KG1 (cell line): ENCODE data around the gene GPC6.

ENCODE experiments used
- DNase-seq: peaks from one replicate; lab custom pipeline; 2025; lab: John Stamatoyannopoulos, UW

GPC6 gene

GRCh38 chr13:94115054-94115453, 888.4 kb downstream of the GPC6 start:
- DNase-seq: no peak

GRCh38 chr13:94119360-94119936, 892.8 kb downstream of the GPC6 start:
- no peak for DNase-seq

GRCh38 chr13:94120878-94121277, 894.3 kb downstream of the GPC6 start:
- DNase-seq: no peak

- no peak for DNase-seq
Measured at GRCh38 chr13:94121686-94122085, 895.1 kb downstream of the GPC6 start.

- DNase-seq: no peak
Measured at GRCh38 chr13:94122300-94122915, 895.8 kb downstream of the GPC6 start.

- DNase-seq: no peak
Measured at GRCh38 chr13:94123557-94123956, 897.0 kb downstream of the GPC6 start.

GRCh38 chr13:94128430-94128829, 901.8 kb downstream of the GPC6 start:
- DNase-seq: no peak

- DNase-seq: no peak
Measured at GRCh38 chr13:94129490-94129894, 902.9 kb downstream of the GPC6 start.

GRCh38 chr13:94138831-94139230, 912.2 kb downstream of the GPC6 start:
- DNase-seq: no peak

GRCh38 chr13:94139393-94139995, 912.9 kb downstream of the GPC6 start:
- DNase-seq: no peak

GRCh38 chr13:94140027-94140426, 913.4 kb downstream of the GPC6 start:
- no peak for DNase-seq

- DNase-seq: no peak
Measured at GRCh38 chr13:94140511-94140910, 913.9 kb downstream of the GPC6 start.

GRCh38 chr13:94143624-94144350, 917.2 kb downstream of the GPC6 start:
- no peak for DNase-seq

GRCh38 chr13:94145966-94146365, 919.4 kb downstream of the GPC6 start:
- DNase-seq: no peak

GRCh38 chr13:94153586-94153985, 927.0 kb downstream of the GPC6 start:
- no peak for DNase-seq

- no peak for DNase-seq
Measured at GRCh38 chr13:94154367-94154766, 927.8 kb downstream of the GPC6 start.

GRCh38 chr13:94157705-94158218, 931.2 kb downstream of the GPC6 start:
- DNase-seq: no peak

- no peak for DNase-seq
Measured at GRCh38 chr13:94160875-94161274, 934.3 kb downstream of the GPC6 start.

- DNase-seq: no peak
Measured at GRCh38 chr13:94162289-94162688, 935.7 kb downstream of the GPC6 start.

- no peak for DNase-seq
Measured at GRCh38 chr13:94163535-94163934, 936.9 kb downstream of the GPC6 start.

GRCh38 chr13:94168783-94169453, 942.3 kb downstream of the GPC6 start:
- no peak for DNase-seq

- no peak for DNase-seq
Measured at GRCh38 chr13:94169454-94170144, 943.0 kb downstream of the GPC6 start.
